HEK293 (cell line): ENCODE data around the gene NAV1.

Source experiments
- CTCF ChIA-PET: fragments of 350-600 bp; formaldehyde crosslinking; extraction: SDS; loops from one replicate; lab custom pipeline; 2021; ENCODE audit warnings: antibody characterized with exemption; lab: Yijun Ruan, JAX
- POLR2A ChIA-PET: fragments of 300-600 bp; formaldehyde crosslinking; extraction: SDS; loops from one replicate; lab custom pipeline; 2020; ENCODE audit warnings: antibody characterized with exemption, inconsistent platforms; lab: Yijun Ruan, JAX
- H3K27ac ChIP-seq: fragments of 200-500 bp; sonication (Bioruptor generic); 2 replicates; pipeline ENCODE4 v1.5.1; 2014; ENCODE audit warnings: low read depth, low read length, control low read depth, inconsistent platforms; ENCODE audit errors: extremely low read depth
- H3K36me3 ChIP-seq, 2 experiments: fragments of 200-500 bp in 1 of 2; sonication (Bioruptor generic) in 1 of 2; 1 replicate in 1 of 2; 2 replicates in 1 of 2; pipeline ENCODE4 v1.5.1; 2014 to 2017; ENCODE audit warnings: inconsistent platforms in 2 of 2, low read length in 2 of 2; ENCODE audit not compliant: control insufficient read depth in 2 of 2, insufficient read depth in 1 of 2
- H3K4me1 ChIP-seq: fragments of 200-500 bp; sonication (Bioruptor generic); 2 replicates; pipeline ENCODE4 v1.5.1; 2014; ENCODE audit warnings: mild to moderate bottlenecking, low read length, inconsistent platforms; ENCODE audit not compliant: control insufficient read depth, insufficient read depth
- H3K4me3 ChIP-seq: 2 replicates; pipeline ENCODE4 v1.5.1; 2011; ENCODE audit warnings: low read depth, mild to moderate bottlenecking, control low read depth, low read length, moderate library complexity
- H3K9me3 ChIP-seq: fragments of 200-500 bp; sonication (Bioruptor generic); 2 replicates; pipeline ENCODE4 v1.5.1; 2014; ENCODE audit warnings: low read depth, low read length, inconsistent platforms; ENCODE audit not compliant: control insufficient read depth, insufficient read depth
- EGR2 ChIP-seq: fragments of 450-650 bp; formaldehyde crosslinking; IDR thresholded peaks from 2 replicates; pipeline ENCODE4 v1.5.1; 2016; ENCODE audit warnings: low read depth, missing biosample characterization, missing genetic modification characterization
- SCRT2 ChIP-seq: fragments of 450-650 bp; formaldehyde crosslinking; IDR thresholded peaks from 2 replicates; pipeline ENCODE4 v1.5.1; 2016; ENCODE audit warnings: missing biosample characterization, missing genetic modification characterization
- WT1 ChIP-seq: fragments of 450-650 bp; formaldehyde crosslinking; IDR thresholded peaks from 2 replicates; pipeline ENCODE4 v1.5.1; 2016; ENCODE audit warnings: missing biosample characterization, missing genetic modification characterization
- ZFHX2 ChIP-seq: fragments of 450-650 bp; formaldehyde crosslinking; conservative IDR thresholded peaks from 2 replicates; pipeline ENCODE4 v1.5.1; 2016; ENCODE audit warnings: missing biosample characterization, missing genetic modification characterization
- ZIC2 ChIP-seq: fragments of 450-650 bp; formaldehyde crosslinking; IDR thresholded peaks from 2 replicates; pipeline ENCODE4 v1.5.1; 2016; ENCODE audit warnings: missing biosample characterization, missing genetic modification characterization
- ZNF155 ChIP-seq: fragments of 450-650 bp; formaldehyde crosslinking; IDR thresholded peaks from 2 replicates; pipeline ENCODE4 v1.5.1; 2016; ENCODE audit warnings: missing biosample characterization, missing genetic modification characterization
- ZNF311 ChIP-seq: fragments of 450-650 bp; formaldehyde crosslinking; IDR thresholded peaks from 2 replicates; pipeline ENCODE4 v1.5.1; 2017; ENCODE audit warnings: missing biosample characterization, missing genetic modification characterization, borderline replicate concordance
- ZNF600 ChIP-seq: fragments of 450-650 bp; formaldehyde crosslinking; IDR thresholded peaks from 2 replicates; pipeline ENCODE4 v1.5.1; 2016; ENCODE audit warnings: missing biosample characterization, missing genetic modification characterization
- TF ChIP-seq, protein P1 (sequence below): fragments of 450-650 bp; formaldehyde crosslinking; IDR thresholded peaks from 2 replicates; pipeline ENCODE4 v1.5.1; 2016; ENCODE audit warnings: missing biosample characterization, missing genetic modification characterization, borderline replicate concordance

The NAV1 gene

DNA sequence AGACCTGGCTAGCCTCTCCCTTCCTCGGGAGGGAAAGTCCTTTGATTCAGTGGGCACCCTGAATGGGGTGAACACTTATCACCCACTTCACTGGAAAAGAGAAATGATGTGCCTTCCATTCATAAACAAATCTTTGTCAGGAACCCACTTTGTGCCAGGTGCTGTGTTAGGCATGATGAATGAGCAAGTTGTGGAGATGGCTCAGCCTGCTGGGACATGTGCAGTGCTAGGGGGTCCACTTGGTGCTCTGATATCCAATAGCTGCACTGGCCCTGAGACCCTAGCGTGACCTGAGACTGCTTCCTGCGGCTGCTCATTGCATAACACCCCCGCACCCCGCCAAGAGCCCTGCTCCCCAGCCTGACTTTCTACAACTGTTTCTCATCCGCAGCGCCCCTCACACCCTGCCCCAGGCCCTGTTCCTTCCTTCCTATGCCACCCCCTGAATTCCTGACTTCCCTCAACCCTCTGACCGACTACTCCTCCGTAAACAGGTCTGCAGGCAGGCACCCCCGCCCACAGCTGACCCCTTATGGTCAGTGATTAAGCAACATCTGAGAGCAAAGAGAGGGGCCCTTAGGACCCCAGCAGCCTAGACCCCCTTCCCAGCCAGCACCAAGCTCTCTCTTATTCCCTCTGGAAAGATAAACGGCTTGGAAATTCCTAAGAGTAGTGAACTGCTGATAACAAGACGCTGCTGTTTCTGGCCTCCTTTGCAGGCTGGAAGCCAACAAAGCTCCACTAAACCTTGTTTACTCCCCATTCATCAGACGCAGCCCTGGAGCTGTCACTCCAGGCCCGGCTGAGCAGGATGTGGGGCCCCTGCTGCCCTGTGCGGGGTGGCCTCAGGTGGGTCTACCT lies 44.9 kb upstream of the NAV1 start:
- ChIA-PET CTCF (interaction anchor here (0.6 to 14.9 kb wide), 4 partner anchors 11 to 20 kb away, joined by 3 to 471 read pairs (median 4); no protein-coding TSS in a partner anchor), POLR2A (no interaction called here)
- Histone ChIP-seq H3K4me3 (no peak overlapping the region), H3K9me3 (no peaks in the 10 kb centered on the region)
- TF ChIP-seq WT1 (tag by site-specific recombination), result 0 out of 2 replicates have a peak, but pooled peaks have one; percentile 44
- TF ChIP-seq ZFHX2, result peak; percentile 89
- TF ChIP-seq ZNF311, result no peak
- TF ChIP-seq EGR2 (tag by site-specific recombination), result peak; percentile 83
- TF ChIP-seq, all 188 proteins: peak for 3
- no peaks in the 10 kb centered on the region for H3K36me3 ChIP-seq
- no peak overlapping the region for H3K27ac ChIP-seq
- no peaks in the 10 kb centered on the region for H3K4me1 ChIP-seq

GRCh38 chr1:201495551-201496295 lies 43.2 kb upstream of the NAV1 start:
- Histone ChIP-seq H3K36me3 (no peaks in the 10 kb centered on the region), H3K4me1 (no peaks in the 10 kb centered on the region), H3K27ac (no peak overlapping the region), H3K4me3 (no peak overlapping the region), H3K9me3 (no peaks in the 10 kb centered on the region)
- ChIA-PET CTCF (interaction anchor here (0.6 to 4.8 kb wide), 4 partner anchors 17 to 686 kb away, joined by 3 to 38 read pairs (median 6); no protein-coding TSS in a partner anchor), POLR2A (interaction anchor here (1.8 to 2.3 kb wide), 2 partner anchors 10 to 16 kb away, joined by 4 read pairs; no protein-coding TSS in a partner anchor)
- no peak for TF ChIP-seq ZNF600 (tag by site-specific recombination)
- TF ChIP-seq ZIC2 (tag by site-specific recombination), result peak; percentile 79

GRCh38 chr1:201496296-201496690 lies 42.6 kb upstream of the NAV1 start:
- Histone ChIP-seq H3K27ac (no peak overlapping the region), H3K4me1 (no peaks in the 10 kb centered on the region), H3K9me3 (no peaks in the 10 kb centered on the region), H3K4me3 (no peak overlapping the region), H3K36me3 (no peaks in the 10 kb centered on the region)
- ChIA-PET CTCF (interaction anchor here (1.0 to 4.8 kb wide), 4 partner anchors 14 to 60 kb away, joined by 5 to 38 read pairs (median 8); no protein-coding TSS in a partner anchor), POLR2A (interaction anchor here (1.0 to 2.3 kb wide), 3 partner anchors 10 to 27 kb away, joined by 3 to 4 read pairs (median 4); partner anchors contain the start of gene PHLDA3)
- TF ChIP-seq, protein P1, sequence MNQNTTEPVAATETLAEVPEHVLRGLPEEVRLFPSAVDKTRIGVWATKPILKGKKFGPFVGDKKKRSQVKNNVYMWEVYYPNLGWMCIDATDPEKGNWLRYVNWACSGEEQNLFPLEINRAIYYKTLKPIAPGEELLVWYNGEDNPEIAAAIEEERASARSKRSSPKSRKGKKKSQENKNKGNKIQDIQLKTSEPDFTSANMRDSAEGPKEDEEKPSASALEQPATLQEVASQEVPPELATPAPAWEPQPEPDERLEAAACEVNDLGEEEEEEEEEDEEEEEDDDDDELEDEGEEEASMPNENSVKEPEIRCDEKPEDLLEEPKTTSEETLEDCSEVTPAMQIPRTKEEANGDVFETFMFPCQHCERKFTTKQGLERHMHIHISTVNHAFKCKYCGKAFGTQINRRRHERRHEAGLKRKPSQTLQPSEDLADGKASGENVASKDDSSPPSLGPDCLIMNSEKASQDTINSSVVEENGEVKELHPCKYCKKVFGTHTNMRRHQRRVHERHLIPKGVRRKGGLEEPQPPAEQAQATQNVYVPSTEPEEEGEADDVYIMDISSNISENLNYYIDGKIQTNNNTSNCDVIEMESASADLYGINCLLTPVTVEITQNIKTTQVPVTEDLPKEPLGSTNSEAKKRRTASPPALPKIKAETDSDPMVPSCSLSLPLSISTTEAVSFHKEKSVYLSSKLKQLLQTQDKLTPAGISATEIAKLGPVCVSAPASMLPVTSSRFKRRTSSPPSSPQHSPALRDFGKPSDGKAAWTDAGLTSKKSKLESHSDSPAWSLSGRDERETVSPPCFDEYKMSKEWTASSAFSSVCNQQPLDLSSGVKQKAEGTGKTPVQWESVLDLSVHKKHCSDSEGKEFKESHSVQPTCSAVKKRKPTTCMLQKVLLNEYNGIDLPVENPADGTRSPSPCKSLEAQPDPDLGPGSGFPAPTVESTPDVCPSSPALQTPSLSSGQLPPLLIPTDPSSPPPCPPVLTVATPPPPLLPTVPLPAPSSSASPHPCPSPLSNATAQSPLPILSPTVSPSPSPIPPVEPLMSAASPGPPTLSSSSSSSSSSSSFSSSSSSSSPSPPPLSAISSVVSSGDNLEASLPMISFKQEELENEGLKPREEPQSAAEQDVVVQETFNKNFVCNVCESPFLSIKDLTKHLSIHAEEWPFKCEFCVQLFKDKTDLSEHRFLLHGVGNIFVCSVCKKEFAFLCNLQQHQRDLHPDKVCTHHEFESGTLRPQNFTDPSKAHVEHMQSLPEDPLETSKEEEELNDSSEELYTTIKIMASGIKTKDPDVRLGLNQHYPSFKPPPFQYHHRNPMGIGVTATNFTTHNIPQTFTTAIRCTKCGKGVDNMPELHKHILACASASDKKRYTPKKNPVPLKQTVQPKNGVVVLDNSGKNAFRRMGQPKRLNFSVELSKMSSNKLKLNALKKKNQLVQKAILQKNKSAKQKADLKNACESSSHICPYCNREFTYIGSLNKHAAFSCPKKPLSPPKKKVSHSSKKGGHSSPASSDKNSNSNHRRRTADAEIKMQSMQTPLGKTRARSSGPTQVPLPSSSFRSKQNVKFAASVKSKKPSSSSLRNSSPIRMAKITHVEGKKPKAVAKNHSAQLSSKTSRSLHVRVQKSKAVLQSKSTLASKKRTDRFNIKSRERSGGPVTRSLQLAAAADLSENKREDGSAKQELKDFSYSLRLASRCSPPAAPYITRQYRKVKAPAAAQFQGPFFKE, result no peak
- TF ChIP-seq ZNF155 (no peak), SCRT2 (tag by site-specific recombination) (peak; percentile 70; the same call in 1 of the 2 replicates)
